CD4-positive, alpha-beta memory T cell (primary cell): ENCODE results near the gene SLC22A1. TPM values are rescaled to one million over a fixed set of nuclear protein-coding genes. Genes with fewer than 3 reads are reported as not detected.

Source experiments
- CTCF ChIA-PET: fragments of 350-600 bp; sonication (Branson Sonifier 250); formaldehyde crosslinking; loops from one replicate; lab custom pipeline; 2021; ENCODE audit warnings: inconsistent platforms; ENCODE audit not compliant: partially characterized antibody; lab: Charles Lee
- POLR2A ChIA-PET: fragments of 350-600 bp; sonication (Branson Sonifier 250); formaldehyde crosslinking; loops from one replicate; lab custom pipeline; 2021; ENCODE audit not compliant: partially characterized antibody; lab: Charles Lee
- DNase-seq, 5 donors: peaks; one replicate each; pipeline versions ENCODE4 v3.0.0 to v3.0.0-alpha.2; 2020 to 2022; ENCODE audit warnings: mixed read lengths in 1 of 5
- H3K27ac ChIP-seq: one replicate; pipeline ENCODE4 v1.7.0; 2013; ENCODE audit warnings: low read depth, low read length
- H3K27me3 ChIP-seq: 2 replicates; pipeline ENCODE4 v1.7.0; 2013; ENCODE audit warnings: mild to moderate bottlenecking, low read length, moderate library complexity; ENCODE audit not compliant: insufficient read depth
- H3K36me3 ChIP-seq: 2 replicates; pipeline ENCODE4 v1.7.0; 2013; ENCODE audit warnings: mild to moderate bottlenecking, low read length, moderate library complexity; ENCODE audit not compliant: insufficient read depth
- H3K4me1 ChIP-seq: 2 replicates; pipeline ENCODE4 v1.7.0; 2013; ENCODE audit warnings: mild to moderate bottlenecking, low read length, moderate library complexity; ENCODE audit not compliant: insufficient read depth
- H3K4me3 ChIP-seq, 2 donors: one replicate each; pipeline ENCODE4 v1.7.0; 2013; ENCODE audit warnings: low read length in 2 of 2, mild to moderate bottlenecking in 1 of 2
- H3K9me3 ChIP-seq, 2 donors: one replicate each; pipeline ENCODE4 v1.7.0; 2013; ENCODE audit warnings: low read length in 2 of 2, control low read depth in 1 of 2; ENCODE audit not compliant: control insufficient read depth in 1 of 2
- H3K27ac Mint-ChIP-seq, 7 donors: one replicate each; pipeline ENCODE4 v1.8.0; 2020 to 2021; ENCODE audit warnings: mixed read lengths in 7 of 7, mild to moderate bottlenecking in 6 of 7, inconsistent platforms in 3 of 7, moderate library complexity in 3 of 7
- H3K27me3 Mint-ChIP-seq, 2 donors: one replicate each; pipeline ENCODE4 v1.8.0; 2020 to 2021; ENCODE audit warnings: mixed read lengths in 2 of 2
- H3K36me3 Mint-ChIP-seq, 2 donors: one replicate each; pipeline ENCODE4 v1.8.0; 2020 to 2021; ENCODE audit warnings: mixed read lengths in 2 of 2, inconsistent platforms in 1 of 2, mild to moderate bottlenecking in 1 of 2
- H3K4me1 Mint-ChIP-seq, 4 donors: one replicate each; pipeline ENCODE4 v1.8.0; 2020 to 2021; ENCODE audit warnings: mixed read lengths in 4 of 4, mild to moderate bottlenecking in 1 of 4
- H3K4me3 Mint-ChIP-seq, 8 donors: one replicate each; pipeline ENCODE4 v1.8.0; 2020 to 2021; ENCODE audit warnings: mixed read lengths in 8 of 8, mild to moderate bottlenecking in 7 of 8, moderate library complexity in 6 of 8, inconsistent platforms in 3 of 8
- H3K9me3 Mint-ChIP-seq, 8 donors: one replicate each; pipeline ENCODE4 v1.8.0; 2020 to 2021; ENCODE audit warnings: mixed read lengths in 8 of 8, mild to moderate bottlenecking in 5 of 8, inconsistent platforms in 3 of 8, moderate library complexity in 1 of 8
- intact Hi-C: fragments of 100-400 bp; cut with micrococcal nuclease; formaldehyde crosslinking; loops from one replicate; pipeline ENCODE4 v1.15.1; 2023
- polyA plus RNA-seq, 2 donors: library from polyadenylated mRNA; unstranded; fragments of 300-500 nt; fragmentation: Illumina TruSeq; gene quantifications; one replicate each; pipeline ENCODE4 v1.2.3, GENCODE V29; 2021
- total RNA-seq, 2 experiments: library from RNA; stranded (reverse); gene quantifications; one replicate each; pipeline ENCODE4 v1.2.3, GENCODE V29; 2021

The SLC22A1 gene
- total and polyA plus RNA-seq, 4 experiments from 2014 or later: 0.11 to 1.00 (median 0.93) TPM; not detected in 1

DNA sequence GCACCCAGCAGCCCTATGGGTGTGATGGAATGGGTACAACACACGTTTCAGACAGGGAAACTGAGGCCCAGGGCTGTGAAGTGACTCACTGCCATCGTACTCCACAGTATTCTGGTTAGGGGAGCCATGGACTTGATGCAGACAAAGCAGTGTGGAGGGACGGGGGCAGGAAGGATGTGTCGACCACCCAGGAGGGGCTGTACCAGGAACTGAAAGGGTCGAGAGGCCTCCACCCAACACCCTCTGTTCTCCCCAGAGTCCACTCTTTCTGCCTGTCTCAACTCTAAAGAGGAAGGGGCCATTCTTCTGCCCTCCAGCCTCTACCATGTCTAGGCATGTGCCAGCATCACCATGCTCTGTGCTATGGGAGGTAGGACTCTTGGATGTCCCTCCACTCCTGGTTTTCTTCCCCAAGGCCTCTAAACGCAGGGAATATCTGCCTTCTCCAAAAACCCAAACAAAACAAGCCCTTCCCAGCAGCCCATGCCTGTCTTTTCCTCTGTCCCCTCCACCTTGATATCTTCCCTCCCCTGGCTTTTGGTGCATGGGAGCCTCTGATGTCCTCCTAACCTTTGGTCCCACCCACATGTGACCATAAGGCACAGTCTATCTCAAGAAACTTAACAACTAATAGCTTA, 7.4 kb downstream of the SLC22A1 start:
- no peaks in the 10 kb centered on the region for H3K27me3 Mint-ChIP-seq
- ChIA-PET POLR2A (no interaction called here), CTCF (interaction anchor here (1.3 kb wide), 1 partner anchor 327 kb away, joined by 4 read pairs; no protein-coding TSS in a partner anchor)
- no peak overlapping the region for H3K4me3 ChIP-seq
- no peaks in the 10 kb centered on the region for H3K9me3 ChIP-seq
- intact Hi-C loops: no loop called here
- H3K4me1 ChIP-seq: no peaks in the 10 kb centered on the region
- H3K36me3 ChIP-seq: no peaks in the 10 kb centered on the region
- peak overlapping the region in 1 of 7 donors; percentile 59 for H3K27ac Mint-ChIP-seq
- DNase-seq: no peak
- no peaks in the 10 kb centered on the region for H3K36me3 Mint-ChIP-seq
- H3K4me3 Mint-ChIP-seq: no peak overlapping the region
- no peaks in the 10 kb centered on the region for H3K9me3 Mint-ChIP-seq
- H3K4me1 Mint-ChIP-seq: no peaks in the 10 kb centered on the region
- H3K27ac ChIP-seq: no peak overlapping the region
- H3K27me3 ChIP-seq: no peaks in the 10 kb centered on the region

DNA sequence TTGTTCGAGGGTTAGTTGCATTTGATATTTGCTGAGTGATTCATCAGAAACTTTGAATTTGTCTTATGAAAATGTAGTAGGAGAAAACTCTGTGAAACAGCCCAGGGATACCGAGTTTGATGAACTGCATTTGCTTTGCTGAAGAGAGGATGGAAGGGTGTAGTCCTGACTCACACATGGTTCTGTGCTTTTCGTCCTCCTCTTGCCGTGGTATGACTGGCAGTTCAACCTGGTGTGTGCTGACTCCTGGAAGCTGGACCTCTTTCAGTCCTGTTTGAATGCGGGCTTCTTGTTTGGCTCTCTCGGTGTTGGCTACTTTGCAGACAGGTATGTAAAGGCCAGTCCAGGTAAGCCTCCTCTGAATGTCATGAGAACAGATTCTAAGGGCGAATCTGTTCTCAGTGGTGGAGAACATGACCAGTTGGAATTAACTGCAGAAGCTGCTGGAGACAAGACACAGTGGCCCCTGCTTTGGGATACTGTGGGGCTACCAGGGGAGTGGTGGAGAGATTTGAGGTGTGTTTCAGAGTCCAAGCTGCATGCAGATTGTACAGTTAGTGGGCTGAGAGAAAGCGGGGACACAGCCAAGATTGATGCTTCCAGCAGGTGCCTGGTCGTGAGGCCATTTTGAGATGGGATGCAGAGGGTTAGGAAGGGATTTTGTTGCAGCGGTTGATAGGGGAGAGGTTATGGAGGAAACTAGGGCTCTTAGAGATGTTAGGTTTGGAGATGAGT, 8.4 kb downstream of the SLC22A1 start:
- Mint-ChIP-seq H3K4me1 (no peaks in the 10 kb centered on the region), H3K9me3 (no peaks in the 10 kb centered on the region), H3K36me3 (no peaks in the 10 kb centered on the region), H3K27ac (peak overlapping the region in 1 of 7 donors; percentile 13), H3K27me3 (no peaks in the 10 kb centered on the region), H3K4me3 (no peak overlapping the region)
- intact Hi-C loops: no loop called here
- no peaks in the 10 kb centered on the region for H3K27me3 ChIP-seq
- no peaks in the 10 kb centered on the region for H3K36me3 ChIP-seq
- no peak overlapping the region for H3K4me3 ChIP-seq
- ChIA-PET POLR2A (no interaction called here), CTCF (no interaction called here)
- no peak overlapping the region for H3K27ac ChIP-seq
- no peaks in the 10 kb centered on the region for H3K4me1 ChIP-seq
- H3K9me3 ChIP-seq: no peaks in the 10 kb centered on the region
- no peak for DNase-seq

DNA sequence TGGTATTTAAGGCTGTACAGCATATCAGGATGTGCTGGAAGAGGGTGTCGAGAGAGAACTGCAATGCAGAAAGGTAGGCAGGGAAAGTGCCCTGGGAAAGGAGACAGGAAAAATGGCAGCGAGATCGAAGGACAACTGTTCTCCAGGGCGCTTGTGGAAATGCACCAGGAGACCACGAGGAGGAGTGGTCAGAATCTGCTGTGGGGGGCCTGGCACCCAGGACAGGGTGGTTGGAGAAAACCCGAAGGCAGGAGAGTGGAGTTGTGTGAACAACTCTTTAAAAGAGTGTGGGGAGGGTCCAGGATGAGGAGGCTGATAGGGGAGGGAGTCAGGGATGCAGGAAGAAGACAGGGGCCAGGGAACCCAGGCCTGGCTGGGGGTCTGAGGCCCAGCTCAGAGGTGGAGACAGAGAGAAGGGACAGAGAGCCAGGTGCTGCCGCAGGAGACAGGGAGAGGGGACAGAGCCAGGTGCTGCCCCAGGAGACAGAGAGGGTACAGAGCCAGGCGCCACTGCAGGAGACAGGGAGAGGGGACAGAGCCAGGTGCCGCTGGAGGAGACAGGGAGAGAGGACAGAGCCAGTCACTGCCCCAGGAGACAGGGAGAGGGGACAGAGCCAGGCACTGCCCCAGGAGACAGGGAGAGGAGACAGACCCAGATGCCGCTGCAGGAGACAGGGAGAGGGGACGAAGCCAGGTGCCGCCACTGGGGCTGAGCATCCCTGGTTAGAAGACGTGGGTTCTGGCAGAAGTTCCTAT, 9.3 kb downstream of the SLC22A1 start:
- Mint-ChIP-seq H3K9me3 (no peaks in the 10 kb centered on the region), H3K36me3 (no peaks in the 10 kb centered on the region), H3K27me3 (no peaks in the 10 kb centered on the region), H3K27ac (no peak overlapping the region), H3K4me3 (no peak overlapping the region), H3K4me1 (no peaks in the 10 kb centered on the region)
- no peak for DNase-seq
- CTCF ChIA-PET: no interaction called here
- Histone ChIP-seq H3K27ac (no peak overlapping the region), H3K36me3 (no peaks in the 10 kb centered on the region), H3K9me3 (no peaks in the 10 kb centered on the region), H3K4me3 (no peak overlapping the region), H3K27me3 (no peaks in the 10 kb centered on the region), H3K4me1 (no peaks in the 10 kb centered on the region)
- intact Hi-C loops: no loop called here
- POLR2A ChIA-PET: no interaction called here

- H3K27ac Mint-ChIP-seq: no peak overlapping the region
- Histone ChIP-seq H3K9me3 (no peaks in the 10 kb centered on the region), H3K27ac (no peak overlapping the region), H3K4me1 (no peaks in the 10 kb centered on the region), H3K27me3 (no peaks in the 10 kb centered on the region), H3K4me3 (no peak overlapping the region), H3K36me3 (no peaks in the 10 kb centered on the region)
- no peaks in the 10 kb centered on the region for H3K9me3 Mint-ChIP-seq
- no peak overlapping the region for H3K4me3 Mint-ChIP-seq
- intact Hi-C loops: no loop called here
- H3K36me3 Mint-ChIP-seq: no peaks in the 10 kb centered on the region
- H3K27me3 Mint-ChIP-seq: no peaks in the 10 kb centered on the region
- no peak for DNase-seq
- POLR2A ChIA-PET: no interaction called here
- H3K4me1 Mint-ChIP-seq: no peaks in the 10 kb centered on the region
- CTCF ChIA-PET: no interaction called here
Observed at GRCh38 chr6:160131636-160132296, 10.2 kb downstream of the SLC22A1 start.

DNA sequence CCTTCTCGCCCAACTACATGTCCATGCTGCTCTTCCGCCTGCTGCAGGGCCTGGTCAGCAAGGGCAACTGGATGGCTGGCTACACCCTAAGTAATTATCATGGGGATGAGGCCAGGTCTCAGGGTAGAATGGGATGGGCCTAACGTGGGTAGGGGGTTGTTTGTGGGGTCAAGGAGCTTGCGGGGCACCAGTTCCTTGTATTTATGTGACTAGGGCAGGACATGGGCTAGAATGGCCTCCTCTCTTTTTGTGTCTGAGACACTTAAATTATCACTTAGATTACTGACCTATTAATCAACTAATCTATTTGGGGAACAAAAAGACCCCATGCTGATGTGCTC, 10.7 kb downstream of the SLC22A1 start:
- H3K4me3 Mint-ChIP-seq: no peak overlapping the region
- H3K4me1 ChIP-seq: no peaks in the 10 kb centered on the region
- H3K27me3 Mint-ChIP-seq: no peaks in the 10 kb centered on the region
- no peak for DNase-seq
- H3K9me3 Mint-ChIP-seq: no peaks in the 10 kb centered on the region
- no peak overlapping the region for H3K4me3 ChIP-seq
- intact Hi-C loops: no loop called here
- H3K9me3 ChIP-seq: no peaks in the 10 kb centered on the region
- no peaks in the 10 kb centered on the region for H3K27me3 ChIP-seq
- H3K27ac ChIP-seq: no peak overlapping the region
- POLR2A ChIA-PET: no interaction called here
- H3K36me3 Mint-ChIP-seq: no peaks in the 10 kb centered on the region
- H3K4me1 Mint-ChIP-seq: no peaks in the 10 kb centered on the region
- no peaks in the 10 kb centered on the region for H3K36me3 ChIP-seq
- H3K27ac Mint-ChIP-seq: no peak overlapping the region
- CTCF ChIA-PET: no interaction called here

- H3K27ac ChIP-seq: no peak overlapping the region
- Mint-ChIP-seq H3K27ac (peak overlapping the region in 1 of 7 donors; percentile 30), H3K9me3 (no peaks in the 10 kb centered on the region), H3K36me3 (no peaks in the 10 kb centered on the region), H3K27me3 (no peaks in the 10 kb centered on the region), H3K4me3 (no peak overlapping the region), H3K4me1 (peaks cover 0 to under 1% (median 0%) of the 10 kb centered on the region in 4 donors)
- CTCF ChIA-PET: no interaction called here
- POLR2A ChIA-PET: no interaction called here
- intact Hi-C loops: no loop called here
- no peaks in the 10 kb centered on the region for H3K9me3 ChIP-seq
- no peak overlapping the region for H3K4me3 ChIP-seq
- H3K27me3 ChIP-seq: no peaks in the 10 kb centered on the region
- H3K36me3 ChIP-seq: no peaks in the 10 kb centered on the region
- DNase-seq: no peak
- no peaks in the 10 kb centered on the region for H3K4me1 ChIP-seq
Observed at GRCh38 chr6:160132776-160133338, 11.2 kb downstream of the SLC22A1 start.
